Heart left ventricle (tissue), 13 donors: ENCODE data around the gene NEFH.

Experiments used
- POLR2A ChIP-seq, 2 donors: fragments of 450-650 bp; IDR thresholded peaks; one replicate each; pipeline ENCODE4 v1.6.1; 2017; ENCODE audit warnings: antibody characterized with exemption in 2 of 2, mild to moderate bottlenecking in 2 of 2, moderate library complexity in 2 of 2
- TF ChIP-seq, protein P1 (sequence below), 12 donors: fragments of 200-600 bp; sonication (generic) in 4 of 12; IDR thresholded peaks; one replicate each; pipeline versions ENCODE4 v1.5.0 to v1.8.0; 2018 to 2022; ENCODE audit warnings: antibody characterized with exemption in 12 of 12, mild to moderate bottlenecking in 5 of 12
- donor health status: ischemic (EF 13 %, LVEDD 7.1; RV severe dilation, severe dysfunction).
- donor health status: DM: no; HTN: yes; CAD: no.
- donor health status: DM: no; HTN: no; CAD: no.
- donor health status: ischemic (EF 25% LVEDD 6.9; RV normal size, moderate dysfunction).
- donor health status: ischemic (EF 25% LVEDD 5.7; RV mildly dilated, moderate dysfunction).
- donor health status: ischemic (EF 35%, LVEDD 5.7; RV mildly dilated, moderate dysfunction).
- donor health status: nonischemic (EF 11% LVEDD 7.7; RV severe dilation, severe dysfunction).
- donor health status: DM: yes; HTN: yes; CAD: no.
- donor health status: PGD.
- donor health status: ischemic (EF 29% LVEDD 5.4; RV normal size, mild dysfunction).
- donor health status: nonischemic (EF 23%, LVEDD 6.1; RV moderate dilation, normal function).

DNA sequence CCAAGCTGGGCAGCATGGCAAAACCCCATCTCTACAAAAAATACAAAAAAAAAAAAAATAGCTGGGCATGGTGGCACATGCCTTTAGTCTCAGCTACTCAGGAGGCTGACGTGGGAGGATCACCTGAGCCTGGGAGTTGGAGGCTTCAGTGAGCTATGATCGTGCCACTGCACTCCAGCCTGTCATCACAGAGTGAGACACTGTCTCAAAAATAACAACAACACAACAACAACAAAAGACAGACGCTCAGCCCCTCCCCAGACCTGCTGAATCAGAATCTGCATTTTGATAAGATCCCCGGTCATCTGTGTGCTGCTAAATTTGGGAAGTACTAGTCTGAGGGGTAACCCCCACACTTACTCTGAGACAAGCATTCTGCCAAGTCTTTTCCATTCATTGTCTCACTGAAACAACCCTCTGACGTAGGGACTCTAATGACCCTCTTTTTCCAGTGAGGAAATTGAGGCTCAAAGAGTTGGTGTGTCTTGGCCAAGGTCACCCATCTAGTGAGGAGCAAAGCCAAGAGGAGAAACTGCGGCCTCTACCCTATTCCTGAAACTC is 7.5 kb downstream of the NEFH start:
- no peak for TF ChIP-seq POLR2A (IDR thresholded peaks at IDR 0.05)
- TF ChIP-seq, protein P1, sequence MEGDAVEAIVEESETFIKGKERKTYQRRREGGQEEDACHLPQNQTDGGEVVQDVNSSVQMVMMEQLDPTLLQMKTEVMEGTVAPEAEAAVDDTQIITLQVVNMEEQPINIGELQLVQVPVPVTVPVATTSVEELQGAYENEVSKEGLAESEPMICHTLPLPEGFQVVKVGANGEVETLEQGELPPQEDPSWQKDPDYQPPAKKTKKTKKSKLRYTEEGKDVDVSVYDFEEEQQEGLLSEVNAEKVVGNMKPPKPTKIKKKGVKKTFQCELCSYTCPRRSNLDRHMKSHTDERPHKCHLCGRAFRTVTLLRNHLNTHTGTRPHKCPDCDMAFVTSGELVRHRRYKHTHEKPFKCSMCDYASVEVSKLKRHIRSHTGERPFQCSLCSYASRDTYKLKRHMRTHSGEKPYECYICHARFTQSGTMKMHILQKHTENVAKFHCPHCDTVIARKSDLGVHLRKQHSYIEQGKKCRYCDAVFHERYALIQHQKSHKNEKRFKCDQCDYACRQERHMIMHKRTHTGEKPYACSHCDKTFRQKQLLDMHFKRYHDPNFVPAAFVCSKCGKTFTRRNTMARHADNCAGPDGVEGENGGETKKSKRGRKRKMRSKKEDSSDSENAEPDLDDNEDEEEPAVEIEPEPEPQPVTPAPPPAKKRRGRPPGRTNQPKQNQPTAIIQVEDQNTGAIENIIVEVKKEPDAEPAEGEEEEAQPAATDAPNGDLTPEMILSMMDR (IDR thresholded peaks at IDR 0.05), result no peak
